ENCODE measurements around the gene DNPH1. TPM values are rescaled to one million over a fixed set of nuclear protein-coding genes. Genes with fewer than 3 reads are reported as not detected.
A peak's percentile ranks its signal among the peaks of the same experiment; 100 is the strongest.

The DNPH1 gene
- total and polyA plus RNA-seq, 9 of the 15 experiments (the other 6 are each of a cell fraction or from before 2014, with no cell fraction given): 7.3 to 300 (median 68.7) TPM

DNA sequence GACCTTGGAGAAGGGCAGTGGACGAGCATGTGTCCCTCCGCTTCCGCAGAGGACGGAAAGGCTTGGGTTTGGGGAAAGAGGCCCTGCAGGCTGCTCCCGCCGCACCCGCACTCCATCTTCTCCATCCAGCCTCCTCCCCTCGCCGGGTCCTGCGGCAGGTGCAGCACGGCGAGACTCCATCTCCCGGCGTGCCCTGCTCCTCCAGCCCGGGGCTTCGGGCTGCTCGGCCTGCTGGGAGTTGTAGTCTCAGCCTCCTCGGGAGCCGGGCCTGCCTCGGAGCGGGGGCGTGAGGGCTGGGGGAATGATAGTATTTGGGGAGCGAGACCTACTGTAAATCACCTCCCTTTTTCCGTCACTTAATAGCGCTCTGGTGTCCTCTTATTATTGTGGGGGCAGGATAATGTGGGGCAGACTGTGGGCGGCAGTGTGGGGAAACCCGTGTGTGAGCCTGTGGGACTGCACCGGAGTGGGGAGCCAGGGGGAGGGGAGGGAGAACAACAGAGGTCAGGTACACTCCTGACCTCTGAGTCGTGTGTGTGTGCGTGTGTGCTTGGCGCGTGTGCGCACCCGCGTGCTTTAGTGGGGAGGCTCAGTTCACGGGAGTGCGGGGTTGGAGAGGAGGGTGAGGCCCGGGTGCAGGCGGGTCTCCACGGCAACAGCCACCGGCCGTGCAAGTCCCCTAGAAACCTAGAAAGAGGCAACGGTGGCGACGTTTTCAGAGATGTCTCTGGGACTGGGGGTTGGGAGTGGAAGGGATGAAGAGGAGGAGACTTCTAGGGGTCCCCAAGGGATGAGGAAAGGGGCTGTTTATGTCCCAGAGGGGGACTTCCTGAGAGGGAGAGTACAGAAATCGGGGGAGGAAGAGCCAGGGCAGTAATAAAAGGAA is 18.1 kb upstream of the DNPH1 start (continued):
- TF ChIP-seq, protein P1, sequence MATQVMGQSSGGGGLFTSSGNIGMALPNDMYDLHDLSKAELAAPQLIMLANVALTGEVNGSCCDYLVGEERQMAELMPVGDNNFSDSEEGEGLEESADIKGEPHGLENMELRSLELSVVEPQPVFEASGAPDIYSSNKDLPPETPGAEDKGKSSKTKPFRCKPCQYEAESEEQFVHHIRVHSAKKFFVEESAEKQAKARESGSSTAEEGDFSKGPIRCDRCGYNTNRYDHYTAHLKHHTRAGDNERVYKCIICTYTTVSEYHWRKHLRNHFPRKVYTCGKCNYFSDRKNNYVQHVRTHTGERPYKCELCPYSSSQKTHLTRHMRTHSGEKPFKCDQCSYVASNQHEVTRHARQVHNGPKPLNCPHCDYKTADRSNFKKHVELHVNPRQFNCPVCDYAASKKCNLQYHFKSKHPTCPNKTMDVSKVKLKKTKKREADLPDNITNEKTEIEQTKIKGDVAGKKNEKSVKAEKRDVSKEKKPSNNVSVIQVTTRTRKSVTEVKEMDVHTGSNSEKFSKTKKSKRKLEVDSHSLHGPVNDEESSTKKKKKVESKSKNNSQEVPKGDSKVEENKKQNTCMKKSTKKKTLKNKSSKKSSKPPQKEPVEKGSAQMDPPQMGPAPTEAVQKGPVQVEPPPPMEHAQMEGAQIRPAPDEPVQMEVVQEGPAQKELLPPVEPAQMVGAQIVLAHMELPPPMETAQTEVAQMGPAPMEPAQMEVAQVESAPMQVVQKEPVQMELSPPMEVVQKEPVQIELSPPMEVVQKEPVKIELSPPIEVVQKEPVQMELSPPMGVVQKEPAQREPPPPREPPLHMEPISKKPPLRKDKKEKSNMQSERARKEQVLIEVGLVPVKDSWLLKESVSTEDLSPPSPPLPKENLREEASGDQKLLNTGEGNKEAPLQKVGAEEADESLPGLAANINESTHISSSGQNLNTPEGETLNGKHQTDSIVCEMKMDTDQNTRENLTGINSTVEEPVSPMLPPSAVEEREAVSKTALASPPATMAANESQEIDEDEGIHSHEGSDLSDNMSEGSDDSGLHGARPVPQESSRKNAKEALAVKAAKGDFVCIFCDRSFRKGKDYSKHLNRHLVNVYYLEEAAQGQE (IDR thresholded peaks at IDR 0.05; ENCODE audit: borderline replicate concordance): no peak
- TF ChIP-seq, protein P1 (CRISPR knock-in tag; IDR thresholded peaks at IDR 0.05; ENCODE audit: low read depth): no peak
- TF ChIP-seq ZNF133 (CRISPR knock-in tag; IDR thresholded peaks at IDR 0.05): no peak
- TF ChIP-seq PURB (CRISPR knock-in tag; IDR thresholded peaks at IDR 0.05; ENCODE audit: low read depth): no peak
- no peak for TF ChIP-seq GATA2 (CRISPR knock-in tag; IDR thresholded peaks at IDR 0.05)
- no peak for TF ChIP-seq BRF2 (IDR thresholded peaks at IDR 0.05; ENCODE audit: borderline replicate concordance, insufficient read depth, insufficient read length)
- no peak for TF ChIP-seq ATF1 (CRISPR knock-in tag; IDR thresholded peaks at IDR 0.05)
- TF ChIP-seq ATF1 (tag; IDR thresholded peaks at IDR 0.05): peak; percentile 46; the same call in 1 of the 2 replicates
- no peak for TF ChIP-seq ZFX (CRISPR knock-in tag; IDR thresholded peaks at IDR 0.05)
- no peak for TF ChIP-seq MCM2 (IDR thresholded peaks at IDR 0.05; ENCODE audit: low read depth)
- TF ChIP-seq OTX1 (CRISPR knock-in tag; IDR thresholded peaks at IDR 0.05): no peak
- no peak for TF ChIP-seq TSHZ1 (CRISPR knock-in tag; IDR thresholded peaks at IDR 0.05)
- no peak for TF ChIP-seq ZNF224 (CRISPR knock-in tag; IDR thresholded peaks at IDR 0.05)
- no peak for TF ChIP-seq U2AF1 (optimal IDR thresholded peaks at IDR 0.05; ENCODE audit: low read depth, low read length)
- TF ChIP-seq NFRKB (IDR thresholded peaks at IDR 0.05; ENCODE audit: low read depth): no peak
